GM15510 (cell line): Measurements from ENCODE around the gene RPL31.
A peak's percentile ranks its signal among the peaks of the same experiment; 100 is the strongest.

ENCODE experiments used
- POLR2A ChIP-seq: IDR thresholded peaks from 3 replicates; pipeline ENCODE4 v1.6.1; 2011; ENCODE audit warnings: borderline replicate concordance; ENCODE audit not compliant: insufficient read length; ENCODE audit errors: extremely low read depth

The RPL31 gene

DNA sequence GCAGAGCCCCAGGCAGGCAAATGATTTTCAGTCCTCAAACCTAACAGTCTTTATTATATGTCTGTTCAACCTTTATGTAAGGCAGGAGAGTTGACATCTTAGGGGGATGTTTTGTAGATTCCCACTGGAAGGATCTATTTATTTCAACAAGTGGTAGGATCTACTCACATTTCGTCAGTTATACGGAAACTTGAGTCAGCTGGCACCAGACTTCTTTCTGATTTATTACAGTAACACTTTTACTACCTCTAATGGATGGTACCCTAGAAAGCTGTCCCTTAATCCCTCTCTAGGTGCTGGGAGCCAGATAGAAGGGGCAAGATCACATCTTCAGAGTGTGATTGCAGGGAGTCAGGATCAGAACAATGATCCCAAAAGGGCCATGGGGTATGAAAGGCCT lies 2.1 kb upstream of the RPL31 start:
- TF ChIP-seq POLR2A, result no peak

DNA sequence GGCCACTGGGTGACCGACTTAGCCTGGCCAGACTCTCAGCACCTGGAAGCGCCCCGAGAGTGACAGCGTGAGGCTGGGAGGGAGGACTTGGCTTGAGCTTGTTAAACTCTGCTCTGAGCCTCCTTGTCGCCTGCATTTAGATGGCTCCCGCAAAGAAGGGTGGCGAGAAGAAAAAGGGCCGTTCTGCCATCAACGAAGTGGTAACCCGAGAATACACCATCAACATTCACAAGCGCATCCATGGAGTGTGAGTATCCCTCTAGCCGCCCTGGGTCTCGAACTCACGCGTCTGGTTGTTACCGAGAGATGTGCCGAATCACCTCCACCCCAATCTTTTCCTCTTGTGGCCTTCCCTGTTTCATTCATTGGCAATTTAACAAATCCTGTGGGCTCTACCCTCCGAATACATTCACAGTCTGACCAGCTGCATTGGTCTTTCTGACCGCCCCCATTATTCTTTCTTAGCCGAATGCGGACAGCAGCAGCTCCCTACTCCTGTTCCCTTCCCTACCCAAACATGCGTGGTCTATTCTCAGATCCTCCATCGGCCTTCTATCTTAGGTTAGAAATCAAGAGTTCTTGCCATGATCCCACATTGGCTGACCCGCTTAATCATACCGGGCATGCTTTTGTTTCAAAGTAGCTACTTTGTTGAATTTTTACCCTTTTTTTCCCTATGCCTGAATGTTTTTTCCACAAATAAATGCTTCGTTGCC lies 631 bp downstream of the RPL31 start:
- TF ChIP-seq POLR2A, result no peak

DNA sequence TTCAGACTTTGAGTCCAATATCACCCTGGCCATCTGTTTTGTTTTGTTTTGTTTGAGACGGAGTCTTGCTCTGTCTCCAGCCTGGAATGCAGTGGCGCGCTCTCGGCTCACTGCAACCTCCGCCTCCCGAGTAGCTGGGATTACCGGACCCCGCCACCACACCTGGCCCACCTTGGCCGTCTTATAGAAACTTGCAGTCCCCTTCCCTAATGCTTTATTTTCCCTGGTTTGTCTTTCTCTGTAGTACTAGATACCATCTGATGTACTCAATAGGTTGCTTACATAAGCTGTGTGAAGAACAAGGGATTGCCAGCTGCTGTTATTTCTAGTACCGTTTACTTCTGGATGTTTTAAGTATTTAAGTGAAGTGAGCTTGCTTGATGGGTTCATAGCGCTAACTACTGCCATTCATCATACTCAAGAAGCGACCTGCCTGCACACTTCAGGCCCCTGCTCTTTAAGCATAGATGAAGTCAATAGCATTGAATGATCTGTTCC lies 1.2 kb downstream of the RPL31 start:
- no peak for TF ChIP-seq POLR2A

DNA sequence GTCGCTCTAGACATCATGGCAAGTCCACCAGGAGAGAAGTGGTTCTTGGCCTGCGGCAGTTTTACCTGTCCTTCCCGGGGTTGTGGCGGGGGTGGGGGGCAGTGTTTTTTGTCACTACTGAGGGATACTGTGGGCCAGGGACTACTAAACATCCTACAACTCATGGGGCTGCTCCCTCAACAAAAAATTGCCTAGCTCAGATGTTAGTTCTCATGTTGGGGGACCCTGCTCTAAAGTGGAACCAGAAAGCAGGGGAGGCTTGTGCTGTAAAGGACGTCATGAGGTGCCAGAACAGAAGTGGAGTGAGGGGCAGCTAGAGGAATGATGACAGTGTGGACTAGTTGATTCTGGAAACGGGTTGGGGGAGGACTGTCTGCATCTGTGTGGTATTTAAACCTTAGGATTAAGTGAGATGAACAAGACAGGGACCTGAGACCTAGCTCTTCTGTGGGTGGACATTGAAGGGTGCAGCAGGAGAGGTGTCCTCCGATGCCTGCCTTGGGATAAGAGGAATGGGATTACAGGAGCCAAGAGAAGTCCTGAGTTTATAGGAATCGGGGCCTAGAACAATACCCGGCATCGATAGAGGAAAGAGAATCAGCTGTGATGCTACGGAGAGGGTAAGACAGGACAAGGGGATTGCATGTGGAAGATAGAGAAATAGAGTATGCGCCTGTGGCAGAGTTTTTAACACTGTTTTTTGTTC lies 2.7 kb downstream of the RPL31 start:
- TF ChIP-seq POLR2A, result no peak

DNA sequence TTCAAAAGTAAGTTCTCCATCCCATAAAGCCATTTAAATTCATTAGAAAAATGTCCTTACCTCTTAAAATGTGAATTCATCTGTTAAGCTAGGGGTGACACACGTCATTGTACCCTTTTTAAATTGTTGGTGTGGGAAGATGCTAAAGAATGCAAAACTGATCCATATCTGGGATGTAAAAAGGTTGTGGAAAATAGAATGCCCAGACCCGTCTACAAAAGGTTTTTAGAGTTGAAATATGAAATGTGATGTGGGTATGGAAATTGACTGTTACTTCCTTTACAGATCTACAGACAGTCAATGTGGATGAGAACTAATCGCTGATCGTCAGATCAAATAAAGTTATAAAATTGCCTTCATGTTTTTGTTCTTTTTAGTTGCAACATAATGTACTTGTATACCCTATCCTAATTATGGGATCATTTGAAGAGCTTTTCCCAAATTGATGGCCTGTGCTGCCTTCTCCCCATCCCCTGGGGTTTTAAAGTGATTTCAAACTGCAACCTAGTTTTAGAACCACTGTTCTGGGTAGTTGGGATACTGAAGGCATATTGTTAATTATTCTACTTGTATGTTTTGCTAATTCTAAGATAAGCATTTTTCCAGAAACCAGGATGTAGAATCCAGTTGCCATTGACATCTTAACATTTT lies 4.1 kb downstream of the RPL31 start:
- TF ChIP-seq POLR2A, result no peak

DNA sequence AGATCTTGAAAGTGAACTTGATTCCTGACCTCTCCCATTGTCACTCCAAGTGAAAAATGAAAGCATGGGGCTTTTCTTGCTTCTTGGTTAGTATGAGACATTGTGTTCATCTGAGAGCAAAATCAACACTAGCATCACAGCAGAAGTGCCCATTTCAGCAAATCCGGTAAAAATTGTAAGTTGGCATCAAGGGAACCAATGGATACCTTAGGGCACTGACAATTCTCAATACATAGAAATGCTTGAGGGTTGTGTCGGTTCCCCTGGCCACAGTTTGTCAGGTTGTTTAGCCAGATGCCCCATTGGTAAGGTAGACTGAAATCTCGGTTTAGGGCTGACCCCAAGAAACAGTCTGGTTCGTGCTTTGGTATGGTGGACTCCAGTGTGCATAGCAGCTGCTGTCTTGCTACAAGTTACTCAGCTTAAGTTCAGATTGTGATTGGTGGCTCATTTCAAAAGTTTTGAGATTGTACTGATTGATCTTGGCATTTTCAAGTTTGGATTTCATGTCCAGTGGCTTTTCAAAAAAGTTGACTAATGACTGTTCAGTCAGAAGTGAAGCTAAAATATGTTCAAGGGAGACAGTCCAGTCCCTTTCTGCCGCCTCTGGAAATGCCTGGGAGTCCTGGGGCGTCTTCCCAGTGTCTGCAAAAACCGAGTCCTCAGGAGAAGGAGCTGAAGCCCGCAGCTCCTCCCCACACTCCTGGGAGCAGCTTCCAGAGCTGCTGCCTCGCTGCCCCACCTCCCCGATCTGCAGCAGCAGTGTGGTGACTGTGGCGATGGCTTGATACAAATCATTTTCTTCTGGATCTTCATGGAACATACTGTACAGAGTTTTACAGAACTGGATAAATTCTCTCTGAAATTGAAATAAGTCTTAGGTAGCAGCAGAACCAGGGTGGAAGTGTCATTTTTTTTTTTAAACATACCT lies 5.6 kb downstream of the RPL31 start:
- peak; percentile 29 for TF ChIP-seq POLR2A

DNA sequence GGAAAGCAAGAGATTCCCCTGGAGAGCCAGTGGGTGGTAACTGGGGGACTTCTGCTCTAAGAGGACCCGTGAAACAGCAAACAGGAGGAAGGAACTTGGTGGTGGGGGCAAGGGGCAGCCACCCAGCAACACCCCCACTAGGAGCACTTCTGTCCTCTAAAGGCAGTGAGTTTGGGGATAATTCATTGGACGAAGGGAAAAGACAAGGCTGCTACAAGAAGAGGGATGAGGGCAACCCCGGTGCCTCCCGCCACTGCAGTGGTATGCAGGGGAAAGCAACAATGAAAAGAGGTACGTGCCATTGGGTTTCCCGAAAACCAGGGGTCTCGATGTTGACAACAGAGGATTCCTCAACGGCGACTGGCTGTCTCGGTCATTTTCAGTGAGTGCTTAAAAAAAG lies 9.1 kb downstream of the RPL31 start:
- no peak for TF ChIP-seq POLR2A

DNA sequence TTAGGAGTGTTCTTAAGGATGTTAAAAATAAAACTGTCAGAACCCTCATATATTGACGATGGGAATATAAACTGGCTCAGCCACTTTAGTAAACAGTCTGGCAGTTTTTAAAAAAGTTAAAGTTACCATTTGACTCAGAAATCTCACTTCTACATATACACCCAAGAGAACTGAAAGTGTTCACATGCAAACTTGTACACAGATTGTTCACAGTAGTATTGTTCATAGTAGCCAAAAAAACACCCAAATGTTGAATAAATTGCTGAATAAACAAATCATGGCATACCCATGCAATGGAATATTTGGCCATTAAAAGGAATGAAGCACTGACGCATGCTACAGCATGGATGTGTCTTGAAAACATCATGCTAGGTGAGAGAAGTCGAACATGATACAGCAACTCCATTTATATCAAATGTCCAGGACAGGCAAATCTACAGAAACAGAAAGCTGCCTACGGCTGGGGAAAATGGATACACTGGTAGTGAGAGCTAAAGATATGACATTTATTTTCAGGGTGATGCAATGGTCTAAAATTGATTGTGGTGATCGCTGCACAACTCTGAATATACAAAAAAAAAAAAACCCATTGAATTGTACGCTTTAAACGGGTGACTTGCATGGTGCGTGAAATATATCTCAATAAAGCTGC lies 10.1 kb downstream of the RPL31 start:
- TF ChIP-seq POLR2A, result no peak

DNA sequence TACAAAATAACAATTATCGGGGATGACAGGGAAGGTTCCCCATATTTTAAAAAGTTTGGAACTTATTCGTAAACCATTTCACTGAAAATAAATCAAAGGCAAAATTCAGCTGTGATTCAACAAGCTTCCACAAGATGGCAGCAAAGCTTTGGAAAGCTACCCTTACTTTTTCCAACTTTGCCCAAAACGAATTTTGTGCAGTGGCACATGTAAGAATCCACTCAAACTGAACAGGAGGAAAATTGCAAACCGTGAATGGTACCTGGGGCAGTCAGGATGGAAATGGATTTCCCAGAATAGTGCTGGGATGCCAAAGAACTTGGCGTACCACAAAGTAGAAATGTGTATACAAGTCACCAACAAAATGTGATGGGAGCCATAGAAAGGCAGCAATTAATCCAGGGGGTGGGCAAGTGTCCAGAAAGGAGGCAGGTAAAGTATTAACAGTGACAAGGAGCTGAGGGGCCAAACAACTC lies 10.7 kb downstream of the RPL31 start:
- TF ChIP-seq POLR2A, result no peak

DNA sequence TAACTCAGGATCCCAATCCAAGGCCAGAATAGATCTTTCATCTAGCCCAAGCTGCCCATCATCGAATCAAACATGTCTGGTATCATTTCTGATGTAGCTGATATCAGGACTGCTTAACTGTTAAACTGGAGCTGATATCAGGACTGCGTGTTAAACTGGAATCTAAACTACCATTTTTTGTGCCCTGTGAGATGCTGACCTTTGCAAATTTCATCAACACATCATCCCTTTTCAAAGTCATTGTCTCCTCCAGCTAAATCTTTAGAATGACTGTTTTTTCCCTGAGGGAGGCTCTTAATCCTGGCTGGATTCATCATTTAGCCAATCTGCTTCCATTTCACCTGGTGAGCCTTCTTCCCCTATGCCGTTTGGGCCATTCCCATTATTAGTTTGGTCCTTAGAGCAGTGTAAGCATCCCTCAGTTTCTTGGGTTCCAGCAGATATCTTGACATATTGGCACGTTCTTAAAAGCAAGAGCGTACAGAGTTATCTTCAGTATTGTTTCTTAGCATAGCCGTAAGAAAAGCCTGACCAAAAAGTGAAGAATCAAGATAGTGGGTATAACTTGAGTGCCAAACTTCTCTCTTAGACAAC lies 12.3 kb downstream of the RPL31 start:
- no peak for TF ChIP-seq POLR2A

DNA sequence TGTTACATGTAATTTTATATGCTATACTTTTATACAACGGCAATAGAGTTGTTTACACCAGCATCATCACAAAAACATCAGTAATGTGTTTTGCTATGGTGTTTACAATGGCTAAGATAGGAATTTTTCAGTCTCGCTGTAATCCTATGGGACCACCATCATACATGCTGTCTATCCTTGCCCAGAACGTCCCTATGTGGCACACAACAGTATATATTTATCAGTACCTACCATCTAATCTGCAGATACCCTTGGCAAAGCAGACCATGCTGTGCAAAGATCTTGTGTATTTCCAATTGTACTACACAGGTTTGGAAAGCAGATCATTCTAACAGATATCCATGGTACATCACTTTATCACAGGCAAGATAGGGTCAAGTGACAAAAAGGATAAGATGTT lies 15.3 kb downstream of the RPL31 start:
- no peak for TF ChIP-seq POLR2A

DNA sequence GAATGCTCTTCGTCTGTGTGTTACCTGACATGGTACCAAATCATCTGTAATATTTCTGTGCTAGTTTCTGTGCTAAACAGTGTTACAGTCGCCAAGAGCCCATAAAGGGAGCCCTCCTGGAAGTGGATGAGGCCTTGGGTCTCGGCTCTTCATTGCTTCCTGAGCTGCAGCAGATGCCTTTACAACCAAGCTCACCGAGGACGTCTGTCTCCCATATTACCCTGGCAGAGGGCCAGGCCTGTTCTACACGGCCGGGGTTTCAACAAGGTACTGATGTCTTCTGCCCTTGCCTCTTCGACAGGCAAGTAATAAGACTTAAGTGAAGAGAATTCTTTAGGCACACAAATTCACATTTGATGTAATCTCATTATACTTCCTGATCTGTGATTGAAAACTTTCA lies 16.8 kb downstream of the RPL31 start:
- no peak for TF ChIP-seq POLR2A

DNA sequence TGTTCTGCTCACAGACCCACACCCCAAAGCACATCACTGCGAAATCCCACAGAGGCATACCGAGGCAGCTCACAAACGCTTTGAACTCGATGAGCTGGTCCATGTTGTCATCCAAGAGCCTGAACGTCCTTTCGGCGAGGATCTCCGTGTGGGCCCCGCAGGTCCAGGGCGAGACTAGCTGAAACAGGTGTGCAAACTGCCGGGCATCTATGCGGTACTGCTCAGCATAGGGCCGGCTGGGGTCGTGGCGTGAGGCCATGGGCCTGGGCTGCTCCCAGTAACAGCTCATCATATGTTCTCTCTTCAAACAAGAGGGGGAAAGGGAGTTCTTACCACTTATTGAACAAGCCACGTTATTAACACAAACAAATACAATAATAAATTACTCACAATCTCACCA lies 20.1 kb downstream of the RPL31 start:
- TF ChIP-seq POLR2A, result no peak

DNA sequence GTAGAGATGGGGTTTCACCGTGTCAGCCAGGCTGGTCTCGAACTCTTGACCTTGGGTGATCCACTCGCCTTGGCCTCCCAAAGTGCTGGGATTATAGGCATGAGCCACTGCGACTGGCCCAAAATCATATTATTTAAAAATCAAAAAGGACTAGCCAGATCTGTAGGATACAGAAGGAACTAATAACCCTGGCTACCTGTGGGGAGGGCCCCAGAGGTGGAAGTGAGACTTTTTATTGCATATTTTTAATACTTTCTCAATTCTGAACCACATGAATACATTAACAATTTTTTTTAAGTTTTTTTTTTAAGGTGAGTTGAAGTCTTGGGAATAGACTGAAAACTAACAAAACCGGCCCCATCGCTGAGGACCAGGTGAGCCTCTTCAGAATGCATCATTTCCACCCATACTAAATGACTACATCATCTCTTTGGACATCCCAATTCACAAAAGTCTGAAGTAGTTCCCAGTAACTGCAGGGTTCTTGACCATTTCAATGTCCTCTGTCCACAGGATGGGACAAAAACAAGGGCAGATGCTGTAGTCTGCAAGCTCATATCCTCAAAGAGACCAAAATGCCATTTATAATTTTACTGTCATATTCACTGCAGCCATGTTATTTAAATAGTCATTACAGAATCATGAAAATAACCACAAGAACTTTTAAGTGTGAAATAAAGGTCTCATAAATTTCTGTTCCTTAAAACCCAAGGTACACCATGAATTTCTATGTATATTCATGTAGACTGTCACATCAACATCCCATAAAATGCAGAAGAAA lies 21.4 kb downstream of the RPL31 start:
- TF ChIP-seq POLR2A, result no peak

DNA sequence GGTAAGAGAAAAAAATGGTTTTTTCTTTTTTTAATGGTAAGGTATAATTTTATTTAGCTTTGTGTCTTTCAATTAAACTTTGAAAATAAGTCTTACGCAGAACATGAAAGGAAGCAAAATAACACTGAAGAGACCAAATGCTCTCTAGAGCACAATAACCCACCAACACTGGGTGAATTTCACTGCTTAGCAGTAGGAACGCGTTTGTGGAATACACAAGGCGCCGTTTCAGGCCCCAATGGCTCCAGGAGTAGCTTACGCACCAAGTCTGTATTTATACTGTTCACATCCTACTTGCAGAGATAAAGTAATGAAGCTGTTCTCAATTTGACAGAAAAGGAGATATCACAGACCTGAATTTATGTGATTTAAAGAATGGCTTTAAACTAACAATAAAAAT lies 23.5 kb downstream of the RPL31 start:
- TF ChIP-seq POLR2A, result no peak
